K562 (cell line): Measurements from ENCODE around the gene JADE2. TPM values are rescaled to one million over a fixed set of nuclear protein-coding genes. Genes with fewer than 3 reads are reported as not detected.

ENCODE experiments used
- ARID2 ChIP-seq: fragments of 450-650 bp; IDR thresholded peaks from 2 replicates; pipeline ENCODE4 v1.6.1; 2017; ENCODE audit warnings: antibody characterized with exemption, mild to moderate bottlenecking
- CTCF ChIP-seq, 3 experiments: IDR thresholded peaks in 2 of 3; conservative IDR thresholded peaks in 1 of 3; 2 replicates each; pipeline ENCODE4 v1.5.1; 2011 to 2012; ENCODE audit warnings: low read length in 3 of 3, mild to moderate bottlenecking in 3 of 3, control low read depth in 2 of 3, improper control_type of control experiment in 1 of 3, inconsistent platforms in 1 of 3, low read depth in 1 of 3, mixed read lengths in 1 of 3, moderate library complexity in 1 of 3; ENCODE audit not compliant: insufficient read depth in 2 of 3
- ELF2 ChIP-seq: fragments of 250-450 bp; sonication (Bioruptor Pico); IDR thresholded peaks from 2 replicates; pipeline ENCODE4 v1.5.0; 2021; ENCODE audit warnings: mild to moderate bottlenecking
- FOSL1 ChIP-seq: fragments of 200-800 bp; sonication (Bioruptor generic); conservative IDR thresholded peaks from 2 replicates; pipeline ENCODE4 v1.6.1; 2016; ENCODE audit warnings: missing genetic modification characterization, missing compliant biosample characterization
- FOXP1 ChIP-seq: sonication (generic); formaldehyde crosslinking; IDR thresholded peaks from 2 replicates; pipeline ENCODE4 v1.8.0; 2022; ENCODE audit warnings: mild to moderate bottlenecking, missing genetic modification reagents
- LARP7 ChIP-seq: fragments of 450-650 bp; IDR thresholded peaks from 2 replicates; pipeline ENCODE4 v1.6.1; 2016
- MTA3 ChIP-seq: fragments of 450-650 bp; formaldehyde crosslinking; IDR thresholded peaks from 2 replicates; pipeline ENCODE4 v1.6.1; 2017; ENCODE audit warnings: mild to moderate bottlenecking, borderline replicate concordance
- SETDB1 ChIP-seq: IDR thresholded peaks from one replicate; pipeline ENCODE4 v1.6.1; 2012; ENCODE audit warnings: low read length, control low read depth, inconsistent platforms
- SMARCA5 ChIP-seq: fragments of 450-650 bp; IDR thresholded peaks from 2 replicates; pipeline ENCODE4 v1.6.1; 2016
- SOX6 ChIP-seq: fragments of 450-650 bp; IDR thresholded peaks from 2 replicates; pipeline ENCODE4 v1.6.1; 2014; ENCODE audit warnings: mild to moderate bottlenecking
- ZNF24 ChIP-seq: fragments of 450-650 bp; IDR thresholded peaks from 2 replicates; pipeline ENCODE4 v1.6.1; 2016
- ZNF668 ChIP-seq: fragments of 250-450 bp; sonication (Bioruptor Pico); IDR thresholded peaks from 2 replicates; pipeline ENCODE4 v1.8.0; 2022; ENCODE audit warnings: mild to moderate bottlenecking, inconsistent platforms
- ZNF695 ChIP-seq: fragments of 450-650 bp; formaldehyde crosslinking; IDR thresholded peaks from 2 replicates; pipeline ENCODE4 v1.4.0; 2020; ENCODE audit warnings: mild to moderate bottlenecking, moderate library complexity
- polyA plus RNA-seq, 8 experiments: library from polyadenylated mRNA; depleted of rRNA in 4 of 8; stranded (reverse) in 5 of 8; unstranded in 3 of 8; fragments of >200 nt; fragmentation: Nextera tagmentation in 2 of 8; fragmentation: Illumina TruSeq in 1 of 8; extraction: Ambion mirVana in 2 of 8; extraction: Trizol in 1 of 8; gene quantifications; 2 replicates each; pipeline versions ENCODE4 v1.2.1 to v1.2.3, GENCODE V29; 2011 to 2014; ENCODE audit warnings: inconsistent platforms in 1 of 8, missing spikeins in 1 of 8
- total RNA-seq, 7 experiments: library from RNA; depleted of rRNA in 6 of 7; stranded (reverse); fragments of >200 nt in 6 of 7; fragmentation: Illumina TruSeq in 2 of 7; extraction: Trizol in 2 of 7; gene quantifications; 2 replicates each; pipeline versions ENCODE4 v1.2.1 to v1.2.3, GENCODE V29; 2011 to 2021; ENCODE audit warnings: low replicate concordance in 1 of 7
- TF ChIP-seq, protein P1 (sequence below): conservative IDR thresholded peaks from 2 replicates; pipeline ENCODE4 v1.6.1; 2011; ENCODE audit warnings: low read depth, mild to moderate bottlenecking, low read length; ENCODE audit not compliant: control insufficient read depth
- TF ChIP-seq, protein P2 (sequence below): fragments of 450-650 bp; formaldehyde crosslinking; IDR thresholded peaks from 2 replicates; pipeline ENCODE4 v1.4.0; 2022; ENCODE audit warnings: missing genetic modification characterization
- TF ChIP-seq, protein P3 (sequence below): fragments of 450-650 bp; IDR thresholded peaks from 2 replicates; pipeline ENCODE4 v1.6.1; 2018; ENCODE audit not compliant: partially characterized antibody
- TF ChIP-seq, protein P4 (sequence below): fragments of 450-650 bp; formaldehyde crosslinking; IDR thresholded peaks from 2 replicates; pipeline ENCODE4 v1.4.0; 2020; ENCODE audit warnings: mild to moderate bottlenecking, moderate library complexity

The JADE2 gene
- total and polyA plus RNA-seq, 9 of the 15 experiments (the other 6 are each of a cell fraction or from before 2014, with no cell fraction given) = 0.50 to 23.3 (median 9.1) TPM

GRCh38 chr5:134577796-134578577 lies 52.5 kb downstream of the JADE2 start (continued):
- TF ChIP-seq, protein P1, sequence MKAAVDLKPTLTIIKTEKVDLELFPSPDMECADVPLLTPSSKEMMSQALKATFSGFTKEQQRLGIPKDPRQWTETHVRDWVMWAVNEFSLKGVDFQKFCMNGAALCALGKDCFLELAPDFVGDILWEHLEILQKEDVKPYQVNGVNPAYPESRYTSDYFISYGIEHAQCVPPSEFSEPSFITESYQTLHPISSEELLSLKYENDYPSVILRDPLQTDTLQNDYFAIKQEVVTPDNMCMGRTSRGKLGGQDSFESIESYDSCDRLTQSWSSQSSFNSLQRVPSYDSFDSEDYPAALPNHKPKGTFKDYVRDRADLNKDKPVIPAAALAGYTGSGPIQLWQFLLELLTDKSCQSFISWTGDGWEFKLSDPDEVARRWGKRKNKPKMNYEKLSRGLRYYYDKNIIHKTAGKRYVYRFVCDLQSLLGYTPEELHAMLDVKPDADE = no peak
- no peak for TF ChIP-seq ZNF695
- TF ChIP-seq, protein P2, sequence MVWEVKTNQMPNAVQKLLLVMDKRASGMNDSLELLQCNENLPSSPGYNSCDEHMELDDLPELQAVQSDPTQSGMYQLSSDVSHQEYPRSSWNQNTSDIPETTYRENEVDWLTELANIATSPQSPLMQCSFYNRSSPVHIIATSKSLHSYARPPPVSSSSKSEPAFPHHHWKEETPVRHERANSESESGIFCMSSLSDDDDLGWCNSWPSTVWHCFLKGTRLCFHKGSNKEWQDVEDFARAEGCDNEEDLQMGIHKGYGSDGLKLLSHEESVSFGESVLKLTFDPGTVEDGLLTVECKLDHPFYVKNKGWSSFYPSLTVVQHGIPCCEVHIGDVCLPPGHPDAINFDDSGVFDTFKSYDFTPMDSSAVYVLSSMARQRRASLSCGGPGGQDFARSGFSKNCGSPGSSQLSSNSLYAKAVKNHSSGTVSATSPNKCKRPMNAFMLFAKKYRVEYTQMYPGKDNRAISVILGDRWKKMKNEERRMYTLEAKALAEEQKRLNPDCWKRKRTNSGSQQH = no peak
- TF ChIP-seq SMARCA5 = no peak
- TF ChIP-seq ARID2 = peak; percentile 87
- peak; percentile 83 to 94 (median 89) for TF ChIP-seq CTCF (IDR thresholded peaks at IDR 0.05 in 2 of 3, conservative IDR thresholded peaks at IDR 0.05 in 1 of 3; ENCODE audit: insufficient read depth in 2 of 3, low read depth in 1 of 3, low read length in 3 of 3)
- TF ChIP-seq ZNF668 (CRISPR knock-in tag) = no peak
- TF ChIP-seq FOSL1 (tag) = no peak
- TF ChIP-seq SETDB1 = no peak
- TF ChIP-seq, protein P3, sequence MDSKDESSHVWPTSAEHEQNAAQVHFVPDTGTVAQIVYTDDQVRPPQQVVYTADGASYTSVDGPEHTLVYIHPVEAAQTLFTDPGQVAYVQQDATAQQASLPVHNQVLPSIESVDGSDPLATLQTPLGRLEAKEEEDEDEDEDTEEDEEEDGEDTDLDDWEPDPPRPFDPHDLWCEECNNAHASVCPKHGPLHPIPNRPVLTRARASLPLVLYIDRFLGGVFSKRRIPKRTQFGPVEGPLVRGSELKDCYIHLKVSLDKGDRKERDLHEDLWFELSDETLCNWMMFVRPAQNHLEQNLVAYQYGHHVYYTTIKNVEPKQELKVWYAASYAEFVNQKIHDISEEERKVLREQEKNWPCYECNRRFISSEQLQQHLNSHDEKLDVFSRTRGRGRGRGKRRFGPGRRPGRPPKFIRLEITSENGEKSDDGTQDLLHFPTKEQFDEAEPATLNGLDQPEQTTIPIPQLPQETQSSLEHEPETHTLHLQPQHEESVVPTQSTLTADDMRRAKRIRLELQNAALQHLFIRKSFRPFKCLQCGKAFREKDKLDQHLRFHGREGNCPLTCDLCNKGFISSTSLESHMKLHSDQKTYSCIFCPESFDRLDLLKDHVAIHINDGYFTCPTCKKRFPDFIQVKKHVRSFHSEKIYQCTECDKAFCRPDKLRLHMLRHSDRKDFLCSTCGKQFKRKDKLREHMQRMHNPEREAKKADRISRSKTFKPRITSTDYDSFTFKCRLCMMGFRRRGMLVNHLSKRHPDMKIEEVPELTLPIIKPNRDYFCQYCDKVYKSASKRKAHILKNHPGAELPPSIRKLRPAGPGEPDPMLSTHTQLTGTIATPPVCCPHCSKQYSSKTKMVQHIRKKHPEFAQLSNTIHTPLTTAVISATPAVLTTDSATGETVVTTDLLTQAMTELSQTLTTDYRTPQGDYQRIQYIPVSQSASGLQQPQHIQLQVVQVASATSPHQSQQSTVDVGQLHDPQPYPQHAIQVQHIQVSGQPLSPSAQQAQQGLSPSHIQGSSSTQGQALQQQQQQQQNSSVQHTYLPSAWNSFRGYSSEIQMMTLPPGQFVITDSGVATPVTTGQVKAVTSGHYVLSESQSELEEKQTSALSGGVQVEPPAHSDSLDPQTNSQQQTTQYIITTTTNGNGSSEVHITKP = peak; percentile 46
- peak; percentile 21; the same call in 1 of the 2 replicates for TF ChIP-seq MTA3
- TF ChIP-seq SOX6 = peak; percentile 26; the same call in 1 of the 2 replicates
- TF ChIP-seq, protein P4, sequence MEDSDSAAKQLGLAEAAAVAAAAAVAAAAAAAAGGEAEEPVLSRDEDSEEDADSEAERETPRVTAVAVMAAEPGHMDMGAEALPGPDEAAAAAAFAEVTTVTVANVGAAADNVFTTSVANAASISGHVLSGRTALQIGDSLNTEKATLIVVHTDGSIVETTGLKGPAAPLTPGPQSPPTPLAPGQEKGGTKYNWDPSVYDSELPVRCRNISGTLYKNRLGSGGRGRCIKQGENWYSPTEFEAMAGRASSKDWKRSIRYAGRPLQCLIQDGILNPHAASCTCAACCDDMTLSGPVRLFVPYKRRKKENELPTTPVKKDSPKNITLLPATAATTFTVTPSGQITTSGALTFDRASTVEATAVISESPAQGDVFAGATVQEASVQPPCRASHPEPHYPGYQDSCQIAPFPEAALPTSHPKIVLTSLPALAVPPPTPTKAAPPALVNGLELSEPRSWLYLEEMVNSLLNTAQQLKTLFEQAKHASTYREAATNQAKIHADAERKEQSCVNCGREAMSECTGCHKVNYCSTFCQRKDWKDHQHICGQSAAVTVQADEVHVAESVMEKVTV (CRISPR knock-in tag) = peak; percentile 73; the same call in 1 of the 2 replicates
- no peak for TF ChIP-seq LARP7
- TF ChIP-seq FOXP1 (CRISPR knock-in tag) = 0 out of 2 replicates have a peak, but pooled peaks have one; percentile 59
- 0 out of 2 replicates have a peak, but pooled peaks have one; percentile 8 for TF ChIP-seq ZNF24
- TF ChIP-seq ELF2 = no peak
